Tibial nerve (tissue), 4 donors: ENCODE results near the gene TMEM178B. TPM values are rescaled to one million over a fixed set of nuclear protein-coding genes. Genes with fewer than 3 reads are reported as not detected.

Source experiments
- DNase-seq, 2 donors: peaks; one replicate each; pipeline ENCODE4 v3.0.0-alpha.2; 2019; ENCODE audit warnings: low spot score in 2 of 2
- H3K27ac ChIP-seq, 4 donors: fragments of 200-600 bp; sonication (generic) in 3 of 4; one replicate each; pipeline ENCODE4 v1.5.1; 2017 to 2019; ENCODE audit warnings: mild to moderate bottlenecking in 1 of 4
- H3K27me3 ChIP-seq, 2 donors: fragments of 200-600 bp; sonication (generic) in 1 of 2; one replicate each; pipeline versions ENCODE4 v1.5.1 to v1.6.0; 2017 to 2019
- H3K36me3 ChIP-seq, 3 donors: fragments of 200-600 bp; sonication (generic); one replicate each; pipeline ENCODE4 v1.5.1; 2018 to 2019
- H3K4me1 ChIP-seq, 4 donors: fragments of 200-600 bp; sonication (generic) in 3 of 4; one replicate each; pipeline ENCODE4 v1.5.1; 2017 to 2019
- H3K4me3 ChIP-seq, 4 donors: fragments of 200-600 bp; sonication (generic) in 3 of 4; one replicate each; pipeline ENCODE4 v1.5.1; 2017 to 2019; ENCODE audit warnings: mild to moderate bottlenecking in 1 of 4, moderate library complexity in 1 of 4
- H3K9me3 ChIP-seq, 4 donors: fragments of 200-600 bp; sonication (generic) in 3 of 4; one replicate each; pipeline ENCODE4 v1.5.1; 2017 to 2019
- EP300 ChIP-seq, 2 donors: sonication (generic); formaldehyde crosslinking; IDR thresholded peaks; one replicate each; pipeline ENCODE4 v1.6.1; 2017; ENCODE audit warnings: antibody characterized with exemption in 2 of 2, mild to moderate bottlenecking in 1 of 2
- POLR2A ChIP-seq, 2 donors: fragments of 450-650 bp; IDR thresholded peaks; one replicate each; pipeline ENCODE4 v1.6.1; 2017; ENCODE audit warnings: antibody characterized with exemption in 2 of 2, mild to moderate bottlenecking in 2 of 2, moderate library complexity in 2 of 2
- WGBS, 2 donors: methylation state at CpG; one replicate each; pipeline ENCODE4 v1.1.5; 2018; 5-methylcytosine and 5-hydroxymethylcytosine counted together
- total RNA-seq, 4 donors: library from RNA; depleted of rRNA; stranded (reverse); fragments of >200 nt; gene quantifications; one replicate each; pipeline ENCODE4 v1.1.0, GENCODE V29; 2016
- TF ChIP-seq, protein P1 (sequence below), 5 experiments: fragments of 200-600 bp in 3 of 5; fragments of 450-650 bp in 2 of 5; sonication (generic) in 3 of 5; IDR thresholded peaks; one replicate each; pipeline ENCODE4 v1.5.1; 2016 to 2019; ENCODE audit warnings: antibody characterized with exemption in 5 of 5, mild to moderate bottlenecking in 3 of 5, moderate library complexity in 2 of 5

The TMEM178B gene
- total RNA-seq, 4 donors from 2014 or later = 0.30 to 0.78 (median 0.53) TPM

DNA sequence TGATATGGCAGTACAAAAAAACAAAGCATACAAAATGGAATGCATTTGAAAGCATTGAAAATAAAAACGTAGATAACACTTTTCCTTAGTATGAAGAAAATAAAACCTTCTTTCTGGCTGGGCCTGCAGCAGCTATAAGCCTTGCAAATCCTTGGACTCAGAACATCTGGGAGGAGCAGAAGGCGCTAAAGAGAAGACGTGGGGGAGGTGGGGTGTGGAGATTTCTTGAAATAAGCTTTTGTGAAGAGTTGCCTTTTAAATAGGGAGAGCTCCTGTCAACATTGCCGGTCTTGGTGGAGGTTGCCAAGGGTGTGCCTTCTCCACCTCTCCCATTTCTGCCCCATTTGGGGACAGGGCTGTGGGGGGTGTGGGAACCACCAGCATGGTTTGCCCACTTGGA lies 128.7 kb downstream of the TMEM178B start:
- Histone ChIP-seq H3K4me3 (no peak overlapping the region), H3K4me1 (no peaks in the 10 kb centered on the region), H3K27ac (no peak overlapping the region), H3K9me3 (no peaks in the 10 kb centered on the region), H3K36me3 (no peaks in the 10 kb centered on the region), H3K27me3 (no peaks in the 10 kb centered on the region)
- 38 to 50% methylated on average over 4 of the region's 4 CpGs for WGBS, 2 donors
- no peak for TF ChIP-seq POLR2A (IDR thresholded peaks at IDR 0.05)
- TF ChIP-seq EP300 (IDR thresholded peaks at IDR 0.05) = no peak
- TF ChIP-seq, protein P1, sequence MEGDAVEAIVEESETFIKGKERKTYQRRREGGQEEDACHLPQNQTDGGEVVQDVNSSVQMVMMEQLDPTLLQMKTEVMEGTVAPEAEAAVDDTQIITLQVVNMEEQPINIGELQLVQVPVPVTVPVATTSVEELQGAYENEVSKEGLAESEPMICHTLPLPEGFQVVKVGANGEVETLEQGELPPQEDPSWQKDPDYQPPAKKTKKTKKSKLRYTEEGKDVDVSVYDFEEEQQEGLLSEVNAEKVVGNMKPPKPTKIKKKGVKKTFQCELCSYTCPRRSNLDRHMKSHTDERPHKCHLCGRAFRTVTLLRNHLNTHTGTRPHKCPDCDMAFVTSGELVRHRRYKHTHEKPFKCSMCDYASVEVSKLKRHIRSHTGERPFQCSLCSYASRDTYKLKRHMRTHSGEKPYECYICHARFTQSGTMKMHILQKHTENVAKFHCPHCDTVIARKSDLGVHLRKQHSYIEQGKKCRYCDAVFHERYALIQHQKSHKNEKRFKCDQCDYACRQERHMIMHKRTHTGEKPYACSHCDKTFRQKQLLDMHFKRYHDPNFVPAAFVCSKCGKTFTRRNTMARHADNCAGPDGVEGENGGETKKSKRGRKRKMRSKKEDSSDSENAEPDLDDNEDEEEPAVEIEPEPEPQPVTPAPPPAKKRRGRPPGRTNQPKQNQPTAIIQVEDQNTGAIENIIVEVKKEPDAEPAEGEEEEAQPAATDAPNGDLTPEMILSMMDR (IDR thresholded peaks at IDR 0.05) = no peak
- no peak for DNase-seq

DNA sequence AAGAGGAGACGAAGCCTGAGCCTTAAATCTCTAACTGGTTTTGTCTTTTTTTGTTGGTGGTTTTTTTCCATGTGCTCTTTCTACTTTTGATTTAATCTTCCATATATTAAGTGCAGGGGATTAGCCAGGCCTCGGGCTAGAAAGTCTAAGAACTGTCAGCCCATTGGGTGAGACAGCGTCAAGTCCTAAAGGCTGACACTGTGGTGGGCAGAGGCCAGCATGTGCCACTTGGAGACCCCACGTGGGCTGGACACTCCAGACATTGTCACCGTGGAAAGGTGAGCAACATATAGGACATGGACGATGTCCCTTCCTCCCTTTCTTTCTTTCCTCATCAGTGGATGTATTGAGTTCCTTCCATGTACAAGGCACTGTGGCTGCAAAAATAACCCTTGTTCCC lies 129.3 kb downstream of the TMEM178B start:
- no peak for TF ChIP-seq EP300 (IDR thresholded peaks at IDR 0.05)
- TF ChIP-seq POLR2A (IDR thresholded peaks at IDR 0.05) = no peak
- TF ChIP-seq, protein P1 (IDR thresholded peaks at IDR 0.05) = no peak
- Histone ChIP-seq H3K9me3 (no peaks in the 10 kb centered on the region), H3K27me3 (no peaks in the 10 kb centered on the region), H3K4me3 (no peak overlapping the region), H3K36me3 (no peaks in the 10 kb centered on the region), H3K4me1 (no peaks in the 10 kb centered on the region), H3K27ac (no peak overlapping the region)
- no peak for DNase-seq
- WGBS, 2 donors = 87 to 89% methylated on average over 6 of the region's 6 CpGs

DNA sequence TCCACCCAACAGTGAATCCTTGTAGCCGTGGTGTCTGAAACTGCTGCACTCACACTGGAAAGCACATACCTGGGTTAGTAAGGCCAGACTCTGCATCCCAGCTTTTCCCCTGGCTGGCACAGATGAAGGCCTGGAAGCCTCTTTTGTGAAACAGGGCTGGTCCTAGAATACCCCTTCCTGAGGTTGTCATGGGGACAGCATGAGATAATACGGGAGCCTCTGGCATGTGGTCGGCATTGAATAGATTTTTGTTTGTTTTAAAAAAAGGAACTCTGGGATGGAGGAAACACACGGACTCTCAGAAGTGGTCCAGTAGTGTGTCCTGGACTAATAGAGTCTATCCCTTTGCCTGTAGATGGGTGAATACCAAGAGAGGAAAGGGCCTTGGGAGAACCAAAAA lies 129.7 kb downstream of the TMEM178B start:
- H3K27ac ChIP-seq = no peak overlapping the region
- DNase-seq = no peak
- H3K9me3 ChIP-seq = no peaks in the 10 kb centered on the region
- H3K4me1 ChIP-seq = no peaks in the 10 kb centered on the region
- no peak overlapping the region for H3K4me3 ChIP-seq
- TF ChIP-seq, protein P1 (IDR thresholded peaks at IDR 0.05) = no peak
- TF ChIP-seq POLR2A (IDR thresholded peaks at IDR 0.05) (no peak), EP300 (IDR thresholded peaks at IDR 0.05) (no peak)
- H3K36me3 ChIP-seq = no peaks in the 10 kb centered on the region
- H3K27me3 ChIP-seq = no peaks in the 10 kb centered on the region
- 46 to 60% methylated on average over 4 of the region's 4 CpGs for WGBS, 2 donors

DNA sequence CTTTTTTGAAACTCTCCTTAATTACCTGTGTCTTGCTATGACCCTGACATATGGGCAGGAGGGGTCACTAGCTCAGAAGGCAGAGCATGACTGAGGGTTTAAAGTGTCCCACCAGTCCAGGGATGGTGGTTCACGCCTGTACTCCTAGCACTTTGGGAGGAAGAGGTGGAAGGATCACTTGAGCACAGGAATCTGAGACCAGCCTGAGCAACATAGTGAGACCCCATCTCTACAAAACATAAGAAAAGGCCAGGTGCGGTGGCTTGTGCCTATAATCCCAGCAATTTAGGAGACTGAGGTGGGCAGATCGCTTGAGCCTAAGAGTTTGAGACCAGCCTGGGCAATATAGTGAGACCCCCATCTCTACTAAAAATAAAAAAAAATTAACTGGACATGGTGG lies 133.8 kb downstream of the TMEM178B start:
- TF ChIP-seq, protein P1 (IDR thresholded peaks at IDR 0.05) = no peak
- TF ChIP-seq EP300 (IDR thresholded peaks at IDR 0.05) (no peak), POLR2A (IDR thresholded peaks at IDR 0.05) (no peak)
- no peaks in the 10 kb centered on the region for H3K4me1 ChIP-seq
- 94 to 97% methylated on average over 3 of the region's 3 CpGs for WGBS, 2 donors

DNA sequence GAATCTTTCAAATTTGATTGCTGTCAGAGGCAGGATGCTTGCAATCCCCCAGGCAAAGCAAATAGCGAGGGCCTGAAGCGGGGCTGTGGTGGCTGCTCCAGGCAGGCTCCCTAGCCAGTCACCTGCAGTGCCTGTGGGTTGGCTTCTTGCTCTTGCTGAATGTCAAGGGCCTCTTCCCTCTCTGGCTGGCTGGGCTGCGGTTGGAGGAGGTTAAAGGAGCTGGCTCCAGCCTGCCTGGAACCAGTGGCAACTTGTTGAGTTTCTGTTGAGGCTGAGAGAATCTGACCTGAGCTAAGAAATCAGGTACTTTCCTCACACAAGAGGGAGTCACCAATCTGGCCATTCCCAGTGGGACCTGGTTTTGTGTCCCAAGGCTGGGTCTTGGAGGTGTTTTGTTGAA lies 134.7 kb downstream of the TMEM178B start:
- Histone ChIP-seq H3K9me3 (no peaks in the 10 kb centered on the region), H3K36me3 (no peaks in the 10 kb centered on the region), H3K4me3 (no peak overlapping the region), H3K27ac (no peak overlapping the region), H3K27me3 (no peaks in the 10 kb centered on the region), H3K4me1 (no peaks in the 10 kb centered on the region)
- no peak for DNase-seq
- no peak for TF ChIP-seq POLR2A (IDR thresholded peaks at IDR 0.05)
- no peak for TF ChIP-seq EP300 (IDR thresholded peaks at IDR 0.05)
- TF ChIP-seq, protein P1 (IDR thresholded peaks at IDR 0.05) = no peak
- WGBS, 2 donors = 73 to 74% methylated on average over 3 of the region's 3 CpGs

More for the DNA sequence above, 133.8 kb downstream of the TMEM178B start:
- Histone ChIP-seq H3K9me3 (no peaks in the 10 kb centered on the region), H3K4me3 (no peak overlapping the region), H3K27ac (no peak overlapping the region), H3K27me3 (no peaks in the 10 kb centered on the region), H3K36me3 (no peaks in the 10 kb centered on the region)
- no peak for DNase-seq
